A549 (cell line): ENCODE results near the gene TRIM26. TPM values are rescaled to one million over a fixed set of nuclear protein-coding genes. Genes with fewer than 3 reads are reported as not detected.
"Not testable (repeated sequence)": the region's sequence is repeated elsewhere in the genome, so short reads cannot be mapped to it uniquely, and the experiment has no call there.

ENCODE experiments used
- ATAC-seq, 2 experiments: fragments of 200-7000 bp in 1 of 2; fragments of >200 bp in 1 of 2; cut with Nextera tagmentation in 1 of 2; cut with Tn5 transposase in 1 of 2; 3 replicates each; pipeline versions ENCODE4 v1.8.0 to v1.9.1; 2018 to 2020; ENCODE audit warnings: mild to moderate bottlenecking in 1 of 2, moderate library complexity in 1 of 2
- CTCF ChIA-PET: fragments of 300-600 bp; sonication (Branson Sonifier 250); formaldehyde crosslinking; extraction: SDS; loops from one replicate; lab custom pipeline; 2021; ENCODE audit warnings: antibody characterized with exemption, inconsistent platforms; lab: Yijun Ruan, JAX
- POLR2A ChIA-PET: fragments of 350-600 bp; formaldehyde crosslinking; extraction: SDS; loops from one replicate; lab custom pipeline; 2021; ENCODE audit warnings: antibody characterized with exemption, inconsistent platforms; lab: Yijun Ruan, JAX
- DNase-seq, 2 experiments: peaks; one replicate each; pipeline versions ENCODE4 v3.0.0 to v3.0.0-alpha.2; 2011 to 2016; ENCODE audit warnings: low read depth in 1 of 2, low spot score in 1 of 2
- FAIRE-seq: peaks from 2 replicates; lab custom pipeline; 2011; peaks lifted over from hg19 to GRCh38; lab: Jason Lieb, UNC
- H3K27ac ChIP-seq, 2 experiments: fragments of >200 bp; sonication (Bioruptor Twin); formaldehyde crosslinking; 3 replicates each; pipeline ENCODE4 v1.5.1; 2016 to 2017
- H3K4me1 ChIP-seq: fragments of >200 bp; sonication (Bioruptor Twin); formaldehyde crosslinking; 3 replicates; pipeline ENCODE4 v1.6.1; 2016
- H3K4me2 ChIP-seq: fragments of >200 bp; sonication (Bioruptor Twin); formaldehyde crosslinking; 3 replicates; pipeline ENCODE4 v1.6.1; 2016
- H3K4me3 ChIP-seq: fragments of >200 bp; sonication (Bioruptor Twin); formaldehyde crosslinking; 3 replicates; pipeline ENCODE4 v1.5.1; 2016
- H3K9me3 ChIP-seq: fragments of >200 bp; sonication (Bioruptor Twin); formaldehyde crosslinking; 3 replicates; pipeline ENCODE4 v1.6.1; 2016
- BCL3 ChIP-seq: fragments of >200 bp; sonication (Bioruptor Twin); formaldehyde crosslinking; IDR thresholded peaks from 3 replicates; pipeline ENCODE4 v1.6.1; 2016
- ELK1 ChIP-seq: fragments of 150-350 bp; IDR thresholded peaks from 2 replicates; pipeline ENCODE4 v1.6.1; 2014; ENCODE audit warnings: low read depth, mild to moderate bottlenecking, low read length
- FOXS1 ChIP-seq: fragments of 250-450 bp; sonication (Bioruptor Pico); IDR thresholded peaks from 2 replicates; pipeline ENCODE4 v1.5.0; 2020; ENCODE audit warnings: mild to moderate bottlenecking, moderate library complexity
- HDAC2 ChIP-seq: fragments of 200-600 bp; sonication (generic); IDR thresholded peaks from 2 replicates; pipeline ENCODE4 v1.6.1; 2016
- HES2 ChIP-seq: fragments of >200 bp; sonication (Bioruptor Twin); formaldehyde crosslinking; IDR thresholded peaks from 2 replicates; pipeline ENCODE4 v1.6.1; 2016
- HEYL ChIP-seq: fragments of 250-450 bp; sonication (Bioruptor Pico); IDR thresholded peaks from 2 replicates; pipeline ENCODE4 v1.8.0; 2021; ENCODE audit warnings: mild to moderate bottlenecking, moderate library complexity
- HOXA7 ChIP-seq: fragments of 250-450 bp; sonication (Bioruptor Pico); IDR thresholded peaks from 2 replicates; pipeline ENCODE4 v1.5.0; 2020; ENCODE audit warnings: mild to moderate bottlenecking, moderate library complexity
- HOXB13 ChIP-seq: fragments of 250-450 bp; sonication (Bioruptor Pico); IDR thresholded peaks from 2 replicates; pipeline ENCODE4 v1.5.0; 2020; ENCODE audit warnings: low read depth, mild to moderate bottlenecking, moderate library complexity
- HOXB5 ChIP-seq: fragments of 250-450 bp; sonication (Bioruptor Pico); IDR thresholded peaks from 2 replicates; pipeline ENCODE4 v1.5.0; 2020; ENCODE audit warnings: mild to moderate bottlenecking, moderate library complexity
- JUNB ChIP-seq: fragments of >200 bp; sonication (Bioruptor Twin); formaldehyde crosslinking; IDR thresholded peaks from 2 replicates; pipeline ENCODE4 v1.6.1; 2016
- KDM5A ChIP-seq: fragments of 200-600 bp; sonication (generic); IDR thresholded peaks from 2 replicates; pipeline ENCODE4 v1.6.1; 2016; ENCODE audit warnings: antibody characterized with exemption, mild to moderate bottlenecking
- MAX ChIP-seq: IDR thresholded peaks from 2 replicates; pipeline ENCODE4 v1.6.1; 2012
- MAZ ChIP-seq: fragments of 150-350 bp; IDR thresholded peaks from 2 replicates; pipeline ENCODE4 v1.6.1; 2014; ENCODE audit warnings: antibody characterized with exemption, low read depth, low read length, borderline replicate concordance
- PBX3 ChIP-seq: IDR thresholded peaks from 2 replicates; pipeline ENCODE4 v1.6.1; 2012
- RAD21 ChIP-seq, 2 experiments: fragments of >200 bp in 1 of 2; sonication (Bioruptor Twin) in 1 of 2; formaldehyde crosslinking in 1 of 2; IDR thresholded peaks in 1 of 2; conservative IDR thresholded peaks in 1 of 2; 2 replicates in 1 of 2; 3 replicates in 1 of 2; pipeline ENCODE4 v1.6.1; 2012 to 2018; ENCODE audit warnings: inconsistent platforms in 1 of 2
- RCOR1 ChIP-seq: fragments of 150-350 bp; IDR thresholded peaks from 2 replicates; pipeline ENCODE4 v1.6.1; 2014; ENCODE audit warnings: antibody characterized with exemption, low read length, low read depth
- RFX5 ChIP-seq: fragments of 450-650 bp; IDR thresholded peaks from 2 replicates; pipeline ENCODE4 v1.7.1; 2014; ENCODE audit warnings: antibody characterized with exemption, mild to moderate bottlenecking, moderate library complexity
- SREBF2 ChIP-seq: fragments of 450-650 bp; IDR thresholded peaks from 2 replicates; pipeline ENCODE4 v1.6.1; 2014; ENCODE audit warnings: mild to moderate bottlenecking, moderate library complexity
- TP53 ChIP-seq: fragments of 250-450 bp; sonication (Bioruptor Pico); IDR thresholded peaks from 2 replicates; pipeline ENCODE4 v1.5.0; 2021; ENCODE audit warnings: mild to moderate bottlenecking, moderate library complexity
- ZFP36 ChIP-seq: fragments of 450-650 bp; IDR thresholded peaks from 2 replicates; pipeline ENCODE4 v1.6.1; 2014; ENCODE audit warnings: borderline replicate concordance; ENCODE audit not compliant: partially characterized antibody
- ZSCAN20 ChIP-seq: fragments of 250-450 bp; sonication (Bioruptor Pico); IDR thresholded peaks from 2 replicates; pipeline ENCODE4 v1.8.0; 2022; ENCODE audit warnings: mild to moderate bottlenecking, moderate library complexity
- WGBS: methylation state at CpG from one replicate; pipeline ENCODE4 v1.1.6; 2017; ENCODE audit errors: missing lambda C conversion rate; 5-methylcytosine and 5-hydroxymethylcytosine counted together
- polyA plus RNA-seq, 4 experiments: library from polyadenylated mRNA; depleted of rRNA in 3 of 4; stranded (reverse); fragments of >200 nt; fragmentation: RNase III in 1 of 4; extraction: RNeasy Plus Mini Kit Qiagen cat#74134 plus additional on column Dnase treatment in 1 of 4; gene quantifications; 2 replicates in 3 of 4; 3 replicates in 1 of 4; pipeline ENCODE4 v1.2.3, GENCODE V29; 2011 to 2017

TRIM26 gene
- polyA plus RNA-seq, 2 of the 4 experiments (the other 2 are of a cell fraction), result 30.4 TPM

GRCh38 chr6:30167101-30167500 is 46.1 kb downstream of the TRIM26 start:
- ChIA-PET CTCF (interaction anchor here (1.6 to 2.7 kb wide), 3 partner anchors 37 to 63 kb away, joined by 4 to 22 read pairs (median 13); no protein-coding TSS in a partner anchor), POLR2A (no interaction called here)
- H3K4me2 ChIP-seq, result no peak overlapping the region
- no peaks in the 10 kb centered on the region for H3K9me3 ChIP-seq
- FAIRE-seq (no peak), DNase-seq (no peak), ATAC-seq (no peak)
- WGBS, result 27% methylated on average over 6 of the region's 6 CpGs
- TF ChIP-seq HEYL (CRISPR knock-in tag) (no peak), JUNB (no peak), BCL3 (no peak), RCOR1 (no peak), TP53 (CRISPR knock-in tag) (no peak), KDM5A (no peak)
- H3K4me3 ChIP-seq, result no peak overlapping the region
- H3K27ac ChIP-seq, result no peak overlapping the region
- 0 out of 3 replicates have a peak, but pooled peaks cover 3% of the 10 kb centered on the region for H3K4me1 ChIP-seq

GRCh38 chr6:30165238-30165637 is 48.0 kb downstream of the TRIM26 start:
- ATAC-seq, H3K4me3 ChIP-seq, H3K9me3 ChIP-seq, DNase-seq, POLR2A ChIA-PET, FAIRE-seq, H3K27ac ChIP-seq, H3K4me2 ChIP-seq, H3K4me1 ChIP-seq: not testable (repeated sequence)
- CTCF ChIA-PET, result interaction anchor here (2.0 kb wide), 1 partner anchor 34 kb away, joined by 9 read pairs; no protein-coding TSS in a partner anchor
- WGBS, result 63% methylated on average over 1 of the region's 1 CpG

- Histone ChIP-seq H3K9me3 (no peaks in the 10 kb centered on the region), H3K4me3 (no peak overlapping the region), H3K4me2 (no peak overlapping the region), H3K27ac (no peak overlapping the region), H3K4me1 (0 out of 3 replicates have a peak, but pooled peaks cover 3% of the 10 kb centered on the region)
- no peak for ATAC-seq
- WGBS, result 71% methylated on average over 4 of the region's 4 CpGs
- POLR2A ChIA-PET, result no interaction called here
- no peak for FAIRE-seq
- TF ChIP-seq ZSCAN20 (no peak), KDM5A (no peak), FOXS1 (CRISPR knock-in tag) (no peak), MAX (no peak), BCL3 (no peak), PBX3 (no peak), HES2 (no peak), ELK1 (no peak), HOXB13 (CRISPR knock-in tag) (no peak), RAD21 (conservative IDR thresholded peaks at IDR 0.05 in 1 of 2, IDR thresholded peaks at IDR 0.05 in 1 of 2) (no peak), HOXB5 (CRISPR knock-in tag) (no peak), RFX5 (no peak), HOXA7 (no peak), SREBF2 (no peak), ZFP36 (no peak), MAZ (no peak), RCOR1 (no peak), HDAC2 (no peak)
- TF ChIP-seq, all 56 proteins: peak for 0
- no peak for DNase-seq
- CTCF ChIA-PET, result interaction anchor here (2.0 kb wide), 1 partner anchor 34 kb away, joined by 9 read pairs; no protein-coding TSS in a partner anchor
Measured at GRCh38 chr6:30164714-30165113, 48.5 kb downstream of the TRIM26 start.
